Adrenal gland (tissue), 12 donors: Measurements from ENCODE around the gene CAMK2D. TPM values are rescaled to one million over a fixed set of nuclear protein-coding genes. Genes with fewer than 3 reads are reported as not detected.
A peak's percentile ranks its signal among the peaks of the same experiment; 100 is the strongest.

ENCODE experiments used
- DNase-seq, 7 donors: peaks; one replicate each; pipeline ENCODE4 v3.0.0-alpha.2; 2019 to 2020
- H3K27ac ChIP-seq, 5 donors: fragments of 200-600 bp; sonication (generic) in 4 of 5; 1 replicate in 3 of 5; 2 replicates in 2 of 5; pipeline versions ENCODE4 v1.5.1 to v1.8.0; 2016 to 2020; ENCODE audit warnings: mild to moderate bottlenecking in 1 of 5
- H3K27me3 ChIP-seq: fragments of 200-600 bp; 2 replicates; pipeline ENCODE4 v1.8.0; 2021
- H3K36me3 ChIP-seq, 2 donors: fragments of 200-600 bp; replicated peaks in 1 of 2; 1 replicate in 1 of 2; 2 replicates in 1 of 2; pipeline versions ENCODE4 v1.5.1 to v1.8.0; 2018 to 2022
- H3K4me1 ChIP-seq, 2 donors: fragments of 200-600 bp; replicated peaks in 1 of 2; 1 replicate in 1 of 2; 2 replicates in 1 of 2; pipeline versions ENCODE4 v1.5.1 to v1.8.0; 2018 to 2021
- H3K4me3 ChIP-seq, 4 donors: fragments of 200-600 bp; sonication (generic) in 3 of 4; one replicate each; pipeline ENCODE4 v1.5.1; 2016 to 2018
- H3K9me3 ChIP-seq, 3 donors: fragments of 200-600 bp; sonication (generic) in 1 of 3; replicated peaks in 1 of 3; 1 replicate in 2 of 3; 2 replicates in 1 of 3; pipeline versions ENCODE4 v1.5.1 to v1.8.0; 2016 to 2021
- CTCF ChIP-seq, 6 experiments: fragments of 450-650 bp in 4 of 6; fragments of 200-600 bp in 2 of 6; sonication (generic) in 1 of 6; IDR thresholded peaks; 1 replicate in 5 of 6; 2 replicates in 1 of 6; pipeline versions ENCODE4 v1.5.1 to v1.8.0; 2016 to 2021; ENCODE audit warnings: antibody characterized with exemption in 6 of 6, mild to moderate bottlenecking in 2 of 6, moderate library complexity in 1 of 6
- POLR2A ChIP-seq, 2 donors: fragments of 450-650 bp; IDR thresholded peaks; one replicate each; pipeline ENCODE4 v1.6.1; 2017; ENCODE audit warnings: antibody characterized with exemption in 2 of 2, mild to moderate bottlenecking in 2 of 2, moderate library complexity in 1 of 2
- WGBS, 4 donors: extraction: QIAGEN DNeasy Blood & Tissue Kit in 2 of 4; methylation state at CpG; one replicate each; pipeline versions ENCODE4 v1.1.5 to v1.1.7; 2013 to 2017; 5-methylcytosine and 5-hydroxymethylcytosine counted together
- intact Hi-C, 2 donors: fragments of 100-400 bp; cut with DNase I; formaldehyde crosslinking; loops; one replicate each; pipeline versions ENCODE4 v1.14.1 to v1.15.0; 2022 to 2023
- polyA plus RNA-seq, 3 donors: library from polyadenylated mRNA; stranded (reverse); fragments of 200-250 nt in 2 of 3; fragments of 350-450 nt in 1 of 3; fragmentation: Illumina TruSeq in 1 of 3; extraction: RNeasy Lipid Tissue Mini Kit (QIAGEN cat#74804) in 1 of 3; gene quantifications; one replicate each; pipeline ENCODE4 v1.2.3, GENCODE V29; 2013 to 2014
- total RNA-seq, 9 donors: library from RNA; depleted of rRNA in 4 of 9; stranded (reverse); fragments of >200 nt in 4 of 9; fragments of 120-200 nt in 1 of 9; fragmentation: NEBNext Ultra II Directional in 1 of 9; extraction: Animal tissue kit (Norgen Biotek cat#: 25700) in 1 of 9; gene quantifications; one replicate each; pipeline versions ENCODE4 v1.1.0 to v1.2.4, GENCODE V29; 2013 to 2023
- donor health status: healthy with polysubstance abuse.
- donor health status: Bipolar disorder and iron deficiency.
- donor health status: DM: yes; HTN: yes; CAD: no.
- donor health status: DM: no; HTN: no; CAD: no.
- donor health status: DM: no; HTN: no; CAD: no.
- donor health status: DM: yes; HTN: yes; CAD: no.

Gene CAMK2D
- total and polyA plus RNA-seq, 12 donors = 7.6 to 83.9 (median 33.6) TPM

- no peaks in the 10 kb centered on the region for H3K36me3 ChIP-seq
- WGBS, 4 donors = 86 to 98% (median 92%) methylated on average over 2 of the region's 2 CpGs
- intact Hi-C loops = no loop called here
- no peaks in the 10 kb centered on the region for H3K9me3 ChIP-seq
- no peak for DNase-seq
- no peak overlapping the region for H3K4me3 ChIP-seq
- peak overlapping the region in 1 of 5 donors; percentile 8 for H3K27ac ChIP-seq
- TF ChIP-seq POLR2A (IDR thresholded peaks at IDR 0.05) = no peak
- TF ChIP-seq CTCF (IDR thresholded peaks at IDR 0.05) = no peak
- H3K4me1 ChIP-seq = peaks cover 26 to 37% of the 10 kb centered on the region in 2 donors
- H3K27me3 ChIP-seq = no peaks in the 10 kb centered on the region
Measured at GRCh38 chr4:113646442-113646822, 115.1 kb downstream of the CAMK2D start.

GRCh38 chr4:113645771-113646441 lies 115.6 kb downstream of the CAMK2D start:
- no peaks in the 10 kb centered on the region for H3K27me3 ChIP-seq
- DNase-seq = peak in 6 of 7 donors; percentile 27 to 56 (median 41)
- no peaks in the 10 kb centered on the region for H3K36me3 ChIP-seq
- H3K4me1 ChIP-seq = peaks cover 26 to 37% of the 10 kb centered on the region in 2 donors
- H3K4me3 ChIP-seq = no peak overlapping the region
- TF ChIP-seq POLR2A (IDR thresholded peaks at IDR 0.05) = no peak
- no peak for TF ChIP-seq CTCF (IDR thresholded peaks at IDR 0.05)
- H3K9me3 ChIP-seq = no peaks in the 10 kb centered on the region
- intact Hi-C loops = no loop called here
- WGBS, 4 donors = 65 to 68% (median 66%) methylated on average over 5 of the region's 5 CpGs
- H3K27ac ChIP-seq = peak overlapping the region in 1 of 5 donors; percentile 8

GRCh38 chr4:113645288-113645687 lies 116.2 kb downstream of the CAMK2D start:
- Histone ChIP-seq H3K27me3 (no peaks in the 10 kb centered on the region), H3K27ac (no peak overlapping the region), H3K4me3 (no peak overlapping the region), H3K9me3 (no peaks in the 10 kb centered on the region), H3K4me1 (peaks cover 26 to 37% of the 10 kb centered on the region in 2 donors), H3K36me3 (no peaks in the 10 kb centered on the region)
- intact Hi-C loops = no loop called here
- DNase-seq = no peak
- TF ChIP-seq CTCF (IDR thresholded peaks at IDR 0.05) (no peak), POLR2A (IDR thresholded peaks at IDR 0.05) (no peak)
- WGBS, 4 donors = 86 to 100% (median 97%) methylated on average over 1 of the region's 1 CpG

- TF ChIP-seq POLR2A (IDR thresholded peaks at IDR 0.05) = no peak
- no peak for TF ChIP-seq CTCF (IDR thresholded peaks at IDR 0.05)
- WGBS, 4 donors = 97 to 100% (median 99%) methylated on average over 1 of the region's 1 CpG
- Histone ChIP-seq H3K27me3 (no peaks in the 10 kb centered on the region), H3K36me3 (no peaks in the 10 kb centered on the region), H3K27ac (no peak overlapping the region), H3K9me3 (no peaks in the 10 kb centered on the region), H3K4me3 (no peak overlapping the region), H3K4me1 (peaks cover 26 to 37% of the 10 kb centered on the region in 2 donors)
- intact Hi-C loops = no loop called here
- no peak for DNase-seq
Measured at GRCh38 chr4:113644398-113644797, 117.1 kb downstream of the CAMK2D start.
